ENCODE data around the gene OSBPL3.

- TF ChIP-seq, protein P1, sequence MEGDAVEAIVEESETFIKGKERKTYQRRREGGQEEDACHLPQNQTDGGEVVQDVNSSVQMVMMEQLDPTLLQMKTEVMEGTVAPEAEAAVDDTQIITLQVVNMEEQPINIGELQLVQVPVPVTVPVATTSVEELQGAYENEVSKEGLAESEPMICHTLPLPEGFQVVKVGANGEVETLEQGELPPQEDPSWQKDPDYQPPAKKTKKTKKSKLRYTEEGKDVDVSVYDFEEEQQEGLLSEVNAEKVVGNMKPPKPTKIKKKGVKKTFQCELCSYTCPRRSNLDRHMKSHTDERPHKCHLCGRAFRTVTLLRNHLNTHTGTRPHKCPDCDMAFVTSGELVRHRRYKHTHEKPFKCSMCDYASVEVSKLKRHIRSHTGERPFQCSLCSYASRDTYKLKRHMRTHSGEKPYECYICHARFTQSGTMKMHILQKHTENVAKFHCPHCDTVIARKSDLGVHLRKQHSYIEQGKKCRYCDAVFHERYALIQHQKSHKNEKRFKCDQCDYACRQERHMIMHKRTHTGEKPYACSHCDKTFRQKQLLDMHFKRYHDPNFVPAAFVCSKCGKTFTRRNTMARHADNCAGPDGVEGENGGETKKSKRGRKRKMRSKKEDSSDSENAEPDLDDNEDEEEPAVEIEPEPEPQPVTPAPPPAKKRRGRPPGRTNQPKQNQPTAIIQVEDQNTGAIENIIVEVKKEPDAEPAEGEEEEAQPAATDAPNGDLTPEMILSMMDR (IDR thresholded peaks at IDR 0.05) = no peak
- TF ChIP-seq POLR2A (IDR thresholded peaks at IDR 0.05) (no peak), EP300 (IDR thresholded peaks at IDR 0.05) (no peak), POLR2AphosphoS5 (IDR thresholded peaks at IDR 0.05) (peak; percentile 66)
These were observed 55.6 kb downstream of the OSBPL3 start for GRCh38 chr7:24924375-24924774.

Data from gastroesophageal sphincter (tissue), 3 donors.